Activated effector memory CD4-positive, alpha-beta T cell treated with Interleukin-2 at 50 U/mL for 16 hours (primary cell): ENCODE data around the gene SLC6A20.
A peak's percentile ranks its signal among the peaks of the same experiment; 100 is the strongest.

Source experiments
- DNase-seq: peaks from one replicate; pipeline ENCODE4 v3.0.0-alpha.2; 2020

Gene SLC6A20, protein sequence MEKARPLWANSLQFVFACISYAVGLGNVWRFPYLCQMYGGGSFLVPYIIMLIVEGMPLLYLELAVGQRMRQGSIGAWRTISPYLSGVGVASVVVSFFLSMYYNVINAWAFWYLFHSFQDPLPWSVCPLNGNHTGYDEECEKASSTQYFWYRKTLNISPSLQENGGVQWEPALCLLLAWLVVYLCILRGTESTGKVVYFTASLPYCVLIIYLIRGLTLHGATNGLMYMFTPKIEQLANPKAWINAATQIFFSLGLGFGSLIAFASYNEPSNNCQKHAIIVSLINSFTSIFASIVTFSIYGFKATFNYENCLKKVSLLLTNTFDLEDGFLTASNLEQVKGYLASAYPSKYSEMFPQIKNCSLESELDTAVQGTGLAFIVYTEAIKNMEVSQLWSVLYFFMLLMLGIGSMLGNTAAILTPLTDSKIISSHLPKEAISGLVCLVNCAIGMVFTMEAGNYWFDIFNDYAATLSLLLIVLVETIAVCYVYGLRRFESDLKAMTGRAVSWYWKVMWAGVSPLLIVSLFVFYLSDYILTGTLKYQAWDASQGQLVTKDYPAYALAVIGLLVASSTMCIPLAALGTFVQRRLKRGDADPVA

DNA sequence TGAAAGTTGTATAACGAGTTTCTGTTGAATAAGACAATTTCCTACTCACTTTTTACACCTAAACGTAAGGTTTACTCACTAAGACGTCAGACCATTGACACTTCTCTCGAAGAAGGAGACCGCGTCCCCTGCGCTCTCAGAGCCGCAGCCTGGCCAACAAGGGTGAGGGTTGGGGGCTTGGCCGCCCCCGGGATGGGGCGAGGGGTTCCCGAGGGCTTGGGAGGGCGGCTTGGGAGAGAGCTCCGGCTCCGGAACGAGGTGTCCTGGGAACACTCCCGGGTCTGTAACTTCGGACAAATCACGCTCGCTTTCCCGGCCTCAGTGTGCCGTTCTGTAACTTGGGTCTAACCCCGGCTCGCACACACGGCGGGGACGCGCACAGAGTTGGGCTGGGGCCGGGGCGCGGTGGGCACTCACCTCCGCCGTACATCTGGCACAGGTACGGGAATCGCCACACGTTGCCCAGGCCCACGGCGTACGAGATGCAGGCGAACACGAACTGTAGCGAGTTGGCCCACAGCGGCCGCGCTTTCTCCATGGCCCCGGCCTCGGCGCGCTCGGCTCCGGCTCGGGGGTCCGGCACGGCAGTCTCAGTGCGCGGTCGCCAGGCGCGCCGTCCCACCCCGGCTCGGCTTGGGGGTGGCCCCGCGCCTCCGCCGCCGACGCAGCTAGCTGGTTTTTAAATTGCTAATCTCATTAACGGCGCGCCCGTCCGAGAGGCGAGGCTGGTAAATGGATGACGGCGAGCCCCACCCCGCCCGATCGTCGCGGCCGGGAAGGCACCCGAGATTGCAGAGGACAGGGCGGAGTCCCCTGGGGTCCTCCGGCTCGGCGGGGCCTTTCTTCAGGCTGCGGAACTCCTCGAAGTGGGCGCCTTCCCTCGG is at the start of gene SLC6A20:
Gene SLC6A20, minus strand, starts transcription at position 655 of the 884 bp plus-strand sequence. Its CDS starts 117 bp downstream, at position 538.
- DNase-seq = no peak

DNA sequence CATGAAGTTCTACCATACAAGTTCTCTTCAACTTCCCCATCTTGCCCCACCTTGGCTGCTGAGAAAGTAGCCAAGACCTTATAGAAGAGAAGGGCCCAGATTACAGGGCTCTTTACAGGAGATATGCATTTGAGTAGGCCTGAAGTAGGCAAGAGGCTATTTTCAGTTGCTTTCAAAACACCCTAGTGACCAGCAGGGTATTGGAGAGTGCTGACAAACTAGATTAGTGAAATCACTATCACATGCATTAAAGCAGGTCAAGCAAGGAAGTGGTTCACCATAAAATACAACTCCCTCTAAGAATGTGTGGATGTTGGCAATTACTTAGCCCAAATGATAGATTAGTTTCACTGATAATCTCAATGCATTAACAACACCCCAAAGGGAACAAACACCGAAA is 48.3 kb upstream of the SLC6A20 start:
- DNase-seq = no peak

DNA sequence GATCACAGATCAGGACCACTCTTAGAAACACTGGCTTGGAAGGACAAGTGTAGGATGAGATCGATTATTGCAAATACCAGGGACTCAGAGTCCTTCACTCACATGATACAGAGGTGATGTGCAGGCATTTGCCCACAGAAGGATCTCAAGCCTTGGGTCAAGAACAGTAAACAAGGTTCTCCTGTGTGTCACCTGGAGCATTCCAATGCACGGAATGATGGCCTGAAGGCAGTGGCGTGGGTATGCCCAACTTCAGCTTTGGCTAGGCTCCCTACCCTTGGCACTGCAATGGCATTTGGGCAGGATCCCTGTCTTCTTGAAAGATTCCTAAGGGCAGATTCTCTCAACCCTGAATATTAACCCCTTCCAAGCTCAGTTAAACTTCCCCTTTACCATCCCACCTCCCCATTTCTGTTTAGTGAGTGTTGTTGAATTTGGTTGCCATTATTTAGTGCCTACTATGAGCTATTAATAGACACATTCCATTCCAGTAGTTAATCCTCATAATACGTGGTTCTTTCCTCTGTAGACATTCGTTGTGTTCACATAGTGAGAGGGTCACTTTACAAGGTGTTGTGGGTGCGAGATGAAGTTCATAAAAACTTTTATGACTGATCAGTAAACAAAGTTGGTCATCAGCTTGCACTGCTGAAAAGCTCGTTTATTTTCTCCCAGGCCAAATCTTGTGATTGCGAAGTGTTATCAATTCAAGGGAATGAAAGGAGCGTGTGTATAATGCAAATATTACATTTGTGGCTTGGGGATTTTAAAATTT is 46.7 kb upstream of the SLC6A20 start:
- DNase-seq = no peak

DNA sequence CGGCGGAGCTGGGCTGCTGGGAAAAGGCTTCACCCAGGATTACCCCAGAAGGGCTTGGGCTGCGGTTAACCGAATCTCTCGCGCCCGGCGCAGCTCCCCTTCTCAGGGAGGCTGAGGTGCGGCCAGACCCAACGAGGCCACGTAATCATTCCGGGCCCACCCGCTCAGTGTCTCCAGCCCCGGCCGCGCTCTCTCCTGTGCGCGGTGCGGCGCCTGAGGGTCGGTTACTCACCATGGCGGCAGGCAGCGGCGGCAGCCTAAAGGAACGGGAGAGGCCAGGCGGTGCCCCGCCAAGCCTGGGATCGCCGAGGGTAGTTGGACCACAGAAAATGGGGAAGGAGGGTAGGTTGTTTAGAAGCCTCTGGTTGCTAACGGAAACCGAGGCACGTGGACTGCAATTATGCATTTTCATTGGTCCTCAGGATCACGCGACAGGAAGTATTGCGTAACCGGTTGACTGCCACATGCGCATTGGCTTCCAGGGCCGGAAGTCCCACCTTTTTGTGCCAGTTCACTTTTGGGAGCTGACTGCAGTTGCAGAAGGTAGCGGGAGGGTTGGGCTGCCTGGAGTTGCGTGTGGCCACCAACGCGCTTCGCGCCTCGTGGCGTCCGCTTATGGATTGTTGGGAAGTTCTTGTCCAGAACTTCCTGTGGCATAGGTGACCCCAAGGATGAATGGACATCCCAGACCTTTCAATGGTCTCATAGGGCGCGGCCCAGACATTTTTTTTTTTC is 45.6 kb upstream of the SLC6A20 start, which contains the start of gene LZTFL1:
Gene LZTFL1, minus strand, starts transcription at position 363 of the 735 bp plus-strand sequence. Its CDS starts 128 bp downstream, at position 235.
- peak; percentile 86 for DNase-seq

DNA sequence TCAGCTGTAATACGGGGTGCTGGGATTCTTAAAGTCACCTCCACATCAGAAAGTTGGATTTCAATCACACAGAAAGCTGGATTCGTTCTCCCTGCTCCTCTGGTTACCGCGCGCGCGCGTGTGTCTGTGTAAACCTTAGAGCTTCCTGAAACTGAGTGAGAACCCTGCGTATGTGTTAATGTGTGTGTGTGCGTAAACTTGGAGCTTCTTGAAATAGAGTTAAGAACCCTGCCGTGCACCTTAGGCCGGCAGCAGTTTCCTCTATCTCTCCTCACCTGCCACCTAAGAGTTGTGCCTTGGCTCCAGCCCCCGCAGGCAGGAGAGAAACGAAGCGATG is 45.1 kb upstream of the SLC6A20 start:
- no peak for DNase-seq

DNA sequence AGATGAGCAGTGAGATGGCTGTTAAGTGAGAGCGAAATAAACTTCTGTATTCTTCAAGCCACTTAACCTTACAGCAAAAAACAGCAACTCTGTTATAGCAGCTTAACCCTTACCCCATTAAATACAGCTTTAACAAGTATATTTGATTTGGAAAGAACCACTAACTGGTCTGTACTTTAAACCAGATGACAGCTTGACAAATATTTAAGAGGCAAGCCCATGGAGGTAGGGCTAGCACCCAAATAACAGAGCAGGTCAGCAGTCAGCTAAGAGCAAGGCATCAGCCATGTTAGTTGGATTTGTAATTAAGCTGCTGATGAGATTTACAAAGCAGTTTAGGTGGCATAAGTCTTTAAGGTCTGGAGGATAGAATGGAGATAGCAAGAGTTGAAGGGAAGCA is 42.1 kb upstream of the SLC6A20 start:
- no peak for DNase-seq

DNA sequence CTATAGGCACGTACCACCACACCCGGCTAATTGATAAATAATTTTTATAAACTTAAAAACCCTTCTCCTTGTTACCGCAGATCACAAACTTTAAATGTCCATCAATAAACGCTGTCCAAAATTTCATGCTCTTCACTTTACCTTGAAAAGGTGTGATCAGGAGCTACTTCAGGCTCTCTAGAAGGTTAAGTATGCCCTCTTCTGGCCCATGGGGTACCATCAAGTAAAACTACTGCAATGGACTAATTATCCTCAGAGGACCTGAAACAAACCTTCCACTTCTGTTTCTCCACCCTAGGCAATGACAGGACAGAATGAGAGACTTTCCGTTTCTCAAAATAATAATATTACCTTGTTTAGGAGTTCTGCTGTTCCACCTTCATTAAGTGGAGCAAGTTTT is 36.4 kb upstream of the SLC6A20 start:
- DNase-seq = no peak

DNA sequence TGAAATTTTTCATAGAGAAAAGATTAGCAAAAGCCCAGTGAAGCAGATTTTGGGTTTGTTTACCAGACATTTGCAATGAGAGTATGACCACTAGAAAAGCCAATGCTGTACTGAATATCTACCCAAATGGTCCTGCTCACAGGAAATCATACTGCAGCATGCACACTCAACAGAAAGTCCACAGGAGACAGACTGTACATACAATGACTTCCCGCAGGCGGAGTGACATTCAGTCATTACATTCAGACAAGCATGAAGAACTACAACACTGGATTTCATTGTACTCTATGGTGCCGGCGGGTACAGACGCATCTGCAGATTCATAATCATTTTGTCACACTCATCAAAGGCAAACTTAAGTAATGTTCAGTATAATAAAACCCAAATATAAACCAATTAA is 33.8 kb upstream of the SLC6A20 start:
- DNase-seq = no peak

DNA sequence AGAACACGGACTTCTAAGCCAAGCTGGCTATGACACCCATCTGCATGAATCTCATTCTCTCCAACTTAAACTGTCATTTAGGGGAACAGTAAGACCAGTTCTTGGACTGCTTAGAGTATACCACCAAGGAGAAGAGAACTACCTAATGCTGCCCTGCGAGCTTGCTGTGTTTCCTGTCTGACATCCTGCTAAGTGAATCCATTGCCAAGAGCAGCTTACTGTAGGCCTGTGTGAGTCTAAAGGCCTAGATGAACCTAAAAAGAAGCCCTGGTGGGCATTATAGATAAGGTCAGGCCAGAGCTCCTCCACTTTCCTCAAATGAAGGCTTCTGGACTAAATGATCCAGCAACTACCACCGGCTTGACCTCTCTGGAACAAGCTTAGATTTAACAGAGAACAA is 30.6 kb upstream of the SLC6A20 start:
- no peak for DNase-seq

DNA sequence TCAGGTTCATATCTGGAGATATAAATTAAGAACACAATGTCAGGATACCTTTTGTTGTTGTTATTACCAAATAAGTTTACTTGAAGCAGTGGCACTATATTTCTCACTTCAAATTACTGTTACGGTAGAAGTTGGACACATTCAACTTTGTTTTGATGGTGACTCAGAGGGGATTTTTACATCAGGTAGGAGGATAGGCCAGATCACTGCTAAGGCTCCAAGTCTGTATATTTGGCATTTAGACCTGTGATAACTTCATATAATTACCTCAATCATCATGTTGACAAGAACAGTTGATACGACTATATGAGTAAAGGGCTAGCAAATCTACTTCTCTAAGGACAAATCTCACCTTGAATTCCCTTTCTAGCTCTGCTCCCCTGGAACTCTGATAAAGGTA is 30.0 kb upstream of the SLC6A20 start:
- no peak for DNase-seq

DNA sequence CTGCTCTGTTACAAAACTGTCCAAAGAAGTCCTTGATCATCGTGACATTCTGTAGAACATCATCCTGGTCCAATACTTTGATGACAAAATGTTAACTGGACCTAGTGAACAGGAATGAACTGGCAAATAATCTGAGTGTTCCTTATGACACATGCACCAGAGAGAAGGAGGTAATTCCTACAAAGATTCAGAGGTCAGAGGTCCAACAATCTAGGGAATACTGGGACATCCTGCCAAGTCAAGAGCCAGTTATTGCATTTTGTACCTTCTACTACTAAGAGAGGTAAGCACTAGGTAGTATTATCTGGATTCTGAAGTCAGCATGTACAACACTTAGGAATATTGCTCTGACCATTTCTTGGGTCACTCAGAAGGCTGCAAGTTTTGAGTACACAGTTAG is 24.8 kb upstream of the SLC6A20 start:
- DNase-seq = no peak

DNA sequence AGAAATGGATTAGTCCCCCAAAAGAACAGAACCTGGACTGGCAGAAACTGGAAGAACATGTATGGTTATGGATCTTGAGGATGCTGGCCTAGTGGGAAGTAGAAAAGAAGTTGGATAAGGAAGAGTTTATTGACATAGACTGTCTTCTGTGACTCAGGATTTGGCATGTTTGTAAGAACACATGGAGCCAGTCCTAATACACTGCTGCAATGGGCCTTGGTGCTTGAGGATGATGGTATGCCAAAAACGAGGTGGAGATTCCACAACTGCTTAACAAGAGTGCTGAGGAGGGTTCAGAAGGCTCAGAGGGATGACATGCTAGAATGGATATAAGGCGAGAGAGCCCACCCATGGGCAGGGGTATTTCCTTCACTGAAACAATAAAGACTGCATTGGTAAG is 23.2 kb upstream of the SLC6A20 start:
- DNase-seq = no peak

DNA sequence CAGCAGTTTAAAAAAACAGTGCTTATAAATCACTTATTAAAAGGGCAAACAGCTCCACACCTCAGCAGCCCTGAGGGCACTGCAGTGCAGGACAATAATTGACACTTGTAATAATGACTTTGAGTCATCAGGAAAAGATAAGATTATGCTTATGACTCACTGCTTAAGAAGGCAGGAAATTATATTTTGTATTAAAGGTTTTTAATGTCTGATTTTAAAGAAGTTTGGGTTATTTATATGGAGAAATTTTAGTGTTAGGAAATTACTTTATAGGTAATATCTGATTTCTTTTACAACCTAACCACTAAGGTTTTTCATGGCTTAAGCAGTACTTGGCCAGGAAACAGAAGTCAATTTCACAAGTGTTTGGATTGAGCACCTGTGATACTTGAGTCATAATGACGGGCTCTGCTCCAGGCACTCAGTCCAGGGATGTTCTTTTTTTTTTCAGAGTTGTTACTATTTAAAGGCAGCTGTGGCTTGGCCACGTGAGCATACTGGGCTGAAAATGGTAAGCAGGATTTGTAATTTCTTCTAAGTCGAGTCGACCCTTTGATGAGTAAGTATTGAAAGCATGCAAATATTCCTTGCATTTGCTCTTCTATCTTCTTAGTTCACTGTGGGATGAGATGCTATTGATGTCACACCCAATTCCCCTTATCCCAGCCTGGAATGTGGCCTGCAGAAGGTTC is 21.6 kb upstream of the SLC6A20 start:
- DNase-seq = no peak

DNA sequence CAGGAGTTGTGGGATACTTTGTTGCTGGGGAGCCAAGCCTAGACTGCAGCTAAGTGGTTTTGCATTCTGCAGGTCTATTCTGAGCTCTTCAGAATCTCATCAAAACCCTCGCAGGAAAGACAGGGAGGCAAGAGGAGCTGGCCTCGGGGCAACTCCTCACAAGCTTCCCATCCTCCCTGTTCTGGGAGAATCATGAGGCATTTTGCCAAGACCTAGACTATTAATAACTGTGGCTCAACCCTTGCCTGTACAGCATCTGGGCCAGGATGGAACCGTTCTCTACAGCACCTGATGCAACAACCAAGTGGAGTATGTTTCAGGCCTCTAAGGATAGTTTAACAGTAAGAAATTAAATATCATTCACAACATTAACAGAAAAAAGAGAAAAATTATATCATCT is 20.2 kb upstream of the SLC6A20 start:
- DNase-seq = no peak

DNA sequence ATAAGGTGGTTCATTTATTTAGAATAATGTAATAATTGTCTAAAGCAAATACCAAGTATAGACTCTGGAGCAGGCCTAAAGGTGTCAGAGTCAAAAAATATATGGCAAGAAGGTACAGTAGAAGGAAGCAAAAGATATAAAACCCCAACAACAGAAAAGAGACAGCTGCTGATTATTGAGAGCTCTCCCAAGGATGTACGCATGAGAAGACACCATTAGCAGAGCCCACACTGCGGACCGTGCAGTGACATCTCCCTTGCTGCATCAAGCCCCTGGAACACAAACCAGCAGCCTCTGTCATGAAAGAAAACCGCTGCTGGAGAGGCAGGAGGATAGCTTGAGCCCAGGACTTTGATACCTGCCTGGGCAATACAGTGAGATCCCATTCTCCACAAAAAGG is 18.0 kb upstream of the SLC6A20 start:
- DNase-seq = no peak

DNA sequence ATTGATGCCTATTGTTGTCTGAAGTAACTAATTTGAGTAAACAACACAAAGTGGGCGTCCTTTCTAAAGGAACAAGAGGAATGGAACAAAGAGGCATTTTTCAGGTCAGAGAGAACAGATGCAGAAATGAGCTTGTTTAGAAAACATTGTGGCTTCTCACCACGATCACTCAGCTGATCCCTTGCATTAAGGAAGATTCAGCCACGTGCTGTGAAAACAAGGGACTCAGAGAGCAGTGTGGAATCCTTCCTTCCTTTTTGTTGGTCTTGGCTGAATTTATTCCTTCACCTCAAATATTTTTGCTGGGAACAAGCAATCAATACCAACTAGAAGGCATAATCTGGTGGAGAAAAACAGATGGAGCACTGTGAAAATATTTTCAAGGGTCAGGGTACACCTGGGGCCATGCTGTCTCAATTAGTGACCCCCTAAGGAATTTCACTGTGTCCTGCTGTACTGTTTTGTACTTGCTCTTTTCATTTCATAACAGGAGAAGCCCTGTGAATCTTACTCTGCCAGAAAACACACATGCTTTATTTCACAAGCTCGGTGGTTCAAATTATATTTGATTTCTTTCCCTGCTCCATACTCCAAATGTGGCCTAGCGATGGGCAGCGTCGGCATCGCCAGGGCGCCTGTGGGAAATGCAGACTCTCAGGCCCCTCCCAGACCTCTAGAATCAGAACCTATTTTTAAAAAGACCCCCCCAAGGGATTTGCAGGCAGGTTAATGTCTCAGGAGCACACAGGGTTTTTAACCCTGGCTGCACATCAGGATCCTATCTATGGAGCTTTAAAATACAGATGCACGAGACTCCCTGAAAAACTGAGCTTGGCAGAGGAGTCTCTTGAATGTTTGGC is 11.6 kb upstream of the SLC6A20 start:
- no peak for DNase-seq

DNA sequence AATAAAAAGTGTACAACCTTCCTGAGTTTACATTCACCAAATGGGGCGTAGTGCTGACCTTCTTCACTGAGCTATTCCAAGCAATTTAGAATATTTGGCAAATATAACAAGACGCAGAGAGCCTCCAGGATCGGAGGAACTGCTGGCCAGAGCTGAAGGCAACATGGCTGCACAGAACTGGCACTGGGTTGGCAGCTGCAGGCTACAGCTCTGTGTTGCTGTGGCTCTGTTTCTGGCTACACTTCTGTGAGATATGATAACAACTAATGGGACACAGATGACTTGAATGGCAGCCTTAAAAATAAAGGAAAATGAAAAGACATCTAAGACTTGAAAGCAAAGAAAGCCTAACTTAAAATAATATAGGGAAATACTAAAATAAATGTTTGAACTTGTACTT is 10.8 kb upstream of the SLC6A20 start:
- no peak for DNase-seq

DNA sequence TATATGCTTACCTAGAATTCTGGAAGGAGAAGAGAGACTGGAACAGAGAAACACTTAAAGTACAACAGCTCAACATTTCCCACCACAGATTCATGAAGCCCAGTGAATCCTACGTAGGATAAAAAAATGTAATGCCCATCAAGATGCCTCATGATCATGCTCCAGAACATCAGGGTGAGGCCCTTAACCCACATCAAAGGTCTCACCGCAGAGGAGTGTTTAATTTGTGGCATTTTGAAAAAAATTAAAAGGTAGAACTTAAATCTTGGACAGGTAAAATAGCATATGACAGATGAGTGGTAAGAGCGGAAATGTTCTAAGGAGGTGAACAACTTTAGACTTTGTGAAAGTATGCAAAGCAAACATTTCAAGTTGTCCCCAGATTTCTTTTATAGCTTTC is 9.7 kb upstream of the SLC6A20 start:
- DNase-seq = no peak

DNA sequence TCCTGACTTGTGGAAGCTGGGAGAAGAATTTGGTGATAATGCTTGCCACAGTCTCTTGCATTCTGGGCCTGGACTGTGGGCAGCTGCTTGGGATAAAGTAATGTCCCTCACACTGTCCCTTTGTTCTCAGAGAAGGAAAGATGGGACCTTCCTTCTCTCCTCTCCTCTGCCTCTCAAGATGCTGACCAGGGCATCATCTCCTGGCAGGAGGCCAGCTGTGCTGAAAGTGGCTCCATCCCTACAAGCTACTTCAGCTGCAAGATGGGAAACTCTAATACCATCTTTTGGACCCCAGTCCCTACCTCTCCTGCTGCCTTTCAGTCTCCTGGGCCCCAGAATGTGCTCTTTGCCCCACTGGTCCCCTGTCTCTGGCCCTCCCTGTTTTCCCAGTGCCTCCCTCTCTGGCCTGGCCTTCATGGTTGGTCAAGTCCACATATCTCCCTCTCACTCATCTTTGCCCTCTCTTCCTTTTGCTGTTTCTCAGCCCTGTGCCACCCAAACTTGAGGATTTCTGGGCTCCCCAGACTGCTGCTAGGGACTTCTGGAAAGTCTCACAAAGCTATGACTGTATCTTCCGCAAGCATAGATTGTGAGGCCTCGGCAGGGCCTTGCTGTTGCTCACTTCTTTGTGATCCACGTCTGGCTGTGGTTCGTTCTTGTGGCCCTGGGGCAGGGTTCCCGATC is 7.1 kb upstream of the SLC6A20 start:
- DNase-seq = no peak

DNA sequence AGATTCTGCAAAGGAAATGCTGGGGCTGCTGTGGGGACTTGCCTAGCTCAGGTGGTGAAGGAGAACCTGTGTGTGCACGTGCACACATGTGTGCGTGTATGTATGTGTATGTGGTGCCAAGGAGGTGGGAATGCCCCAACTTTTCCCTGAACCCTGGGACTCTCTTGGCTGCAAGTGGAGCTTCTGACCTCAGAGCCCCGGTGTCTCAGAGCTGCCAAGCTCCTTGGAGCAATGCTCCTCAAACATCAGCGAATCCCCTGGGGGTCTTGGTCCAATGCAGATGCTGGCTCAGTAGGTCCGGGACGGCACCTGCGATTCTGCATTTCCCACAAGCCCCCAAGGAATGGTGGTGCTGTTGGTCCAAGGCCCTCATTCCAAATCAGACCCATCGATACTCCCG is 5.8 kb upstream of the SLC6A20 start:
- no peak for DNase-seq
